Measurements from ENCODE around the gene CLEC18A. TPM values are rescaled to one million over a fixed set of nuclear protein-coding genes. Genes with fewer than 3 reads are reported as not detected.
A peak's percentile ranks its signal among the peaks of the same experiment; 100 is the strongest.

CLEC18A gene
- total RNA-seq, 1 donor from 2014 or later, result 1.1 TPM

- Mint-ChIP-seq H3K4me1 (ENCODE audit: unreplicated experiment) (peaks cover 15% of the 10 kb centered on the region), H3K27ac (ENCODE audit: unreplicated experiment) (no peak overlapping the region), H3K36me3 (ENCODE audit: unreplicated experiment) (peaks cover 12% of the 10 kb centered on the region), H3K27me3 (ENCODE audit: unreplicated experiment) (no peaks in the 10 kb centered on the region), H3K9me3 (ENCODE audit: unreplicated experiment) (no peaks in the 10 kb centered on the region), H3K4me3 (ENCODE audit: unreplicated experiment) (no peak overlapping the region)
- TF ChIP-seq CTCF (IDR thresholded peaks at IDR 0.05), result no peak
- DNase-seq (ENCODE audit: extremely low spot score, unreplicated experiment), result no peak
Measured at GRCh38 chr16:69909043-69909442, 42.1 kb upstream of the CLEC18A start.

GRCh38 chr16:69909760-69910159 lies 41.4 kb upstream of the CLEC18A start:
- Mint-ChIP-seq H3K27ac (ENCODE audit: unreplicated experiment) (no peak overlapping the region), H3K4me1 (ENCODE audit: unreplicated experiment) (peaks cover 11% of the 10 kb centered on the region), H3K9me3 (ENCODE audit: unreplicated experiment) (no peaks in the 10 kb centered on the region), H3K4me3 (ENCODE audit: unreplicated experiment) (no peak overlapping the region), H3K36me3 (ENCODE audit: unreplicated experiment) (peaks cover 12% of the 10 kb centered on the region), H3K27me3 (ENCODE audit: unreplicated experiment) (no peaks in the 10 kb centered on the region)
- TF ChIP-seq CTCF (IDR thresholded peaks at IDR 0.05), result no peak
- no peak for DNase-seq (ENCODE audit: extremely low spot score, unreplicated experiment)

- H3K4me3 Mint-ChIP-seq (ENCODE audit: unreplicated experiment), result no peak overlapping the region
- TF ChIP-seq CTCF (IDR thresholded peaks at IDR 0.05), result no peak
- no peak overlapping the region for H3K27ac Mint-ChIP-seq (ENCODE audit: unreplicated experiment)
- H3K9me3 Mint-ChIP-seq (ENCODE audit: unreplicated experiment), result no peaks in the 10 kb centered on the region
- H3K27me3 Mint-ChIP-seq (ENCODE audit: unreplicated experiment), result no peaks in the 10 kb centered on the region
- H3K4me1 Mint-ChIP-seq (ENCODE audit: unreplicated experiment), result peaks cover 13% of the 10 kb centered on the region
- DNase-seq (ENCODE audit: extremely low spot score, unreplicated experiment), result no peak
- peaks cover 12% of the 10 kb centered on the region for H3K36me3 Mint-ChIP-seq (ENCODE audit: unreplicated experiment)
Measured at GRCh38 chr16:69910964-69911363, 40.2 kb upstream of the CLEC18A start.

GRCh38 chr16:69916462-69916861 lies 34.7 kb upstream of the CLEC18A start:
- H3K4me1 Mint-ChIP-seq (ENCODE audit: unreplicated experiment), result peaks cover 32% of the 10 kb centered on the region
- no peak overlapping the region for H3K4me3 Mint-ChIP-seq (ENCODE audit: unreplicated experiment)
- no peaks in the 10 kb centered on the region for H3K27me3 Mint-ChIP-seq (ENCODE audit: unreplicated experiment)
- no peak for DNase-seq (ENCODE audit: extremely low spot score, unreplicated experiment)
- H3K27ac Mint-ChIP-seq (ENCODE audit: unreplicated experiment), result peak overlapping the region; percentile 31
- TF ChIP-seq CTCF (IDR thresholded peaks at IDR 0.05), result no peak
- H3K9me3 Mint-ChIP-seq (ENCODE audit: unreplicated experiment), result no peaks in the 10 kb centered on the region
- H3K36me3 Mint-ChIP-seq (ENCODE audit: unreplicated experiment), result peaks cover 1% of the 10 kb centered on the region

GRCh38 chr16:69917311-69917710 lies 33.8 kb upstream of the CLEC18A start:
- Mint-ChIP-seq H3K9me3 (ENCODE audit: unreplicated experiment) (no peaks in the 10 kb centered on the region), H3K4me3 (ENCODE audit: unreplicated experiment) (peak overlapping the region; percentile 63), H3K27ac (ENCODE audit: unreplicated experiment) (peak overlapping the region; percentile 92)

More at GRCh38 chr16:69917311-69917710, 33.8 kb upstream of the CLEC18A start:
- no peak for DNase-seq (ENCODE audit: extremely low spot score, unreplicated experiment)
- TF ChIP-seq CTCF (IDR thresholded peaks at IDR 0.05), result no peak
- H3K36me3 Mint-ChIP-seq (ENCODE audit: unreplicated experiment), result peaks cover 1% of the 10 kb centered on the region
- H3K27me3 Mint-ChIP-seq (ENCODE audit: unreplicated experiment), result no peaks in the 10 kb centered on the region
- H3K4me1 Mint-ChIP-seq (ENCODE audit: unreplicated experiment), result peaks cover 36% of the 10 kb centered on the region
